GM12864 (cell line): Measurements from ENCODE around the gene LAMTOR2.

ENCODE experiments used
- DNase-seq: peaks from one replicate; pipeline ENCODE4 v3.0.0-alpha.2; 2011; ENCODE audit warnings: low read depth
- H3K4me3 ChIP-seq: 2 replicates; pipeline ENCODE4 v1.5.1; 2011; ENCODE audit warnings: mild to moderate bottlenecking, low read depth, low read length, control low read depth
- CTCF ChIP-seq: IDR thresholded peaks from 2 replicates; pipeline ENCODE4 v1.5.1; 2011; ENCODE audit warnings: low read depth, mild to moderate bottlenecking, moderate library complexity, low read length, control low read depth, inconsistent platforms; ENCODE audit errors: missing control alignments

The LAMTOR2 gene

GRCh38 chr1:156052862-156053767, 1.5 kb upstream of the LAMTOR2 start:
- peak; percentile 41 for TF ChIP-seq CTCF
- peak overlapping the region; percentile 61 for H3K4me3 ChIP-seq
- no peak for DNase-seq

- peak within 1 kb of the TSS; percentile 91 for H3K4me3 ChIP-seq
- DNase-seq, result no peak
- peak; percentile 55 for TF ChIP-seq CTCF
These were observed 648 bp upstream of the LAMTOR2 start, which contains the start of gene UBQLN4 for GRCh38 chr1:156053768-156054499. UBQLN4 (minus strand) TSS chr1:156053798; CDS start chr1:156053701, 97 bp downstream.

GRCh38 chr1:156055281-156056048, 883 bp downstream of the LAMTOR2 start:
- no peak for DNase-seq
- no peak for TF ChIP-seq CTCF
- peak overlapping the region; percentile 91 for H3K4me3 ChIP-seq

GRCh38 chr1:156056326-156056849, 1.8 kb downstream of the LAMTOR2 start:
- H3K4me3 ChIP-seq, result no peak overlapping the region

GRCh38 chr1:156060937-156061636, 6.5 kb downstream of the LAMTOR2 start, which contains the start of gene RAB25:
RAB25 (plus strand) TSS chr1:156061160; CDS start chr1:156061401, 241 bp downstream.
- DNase-seq, result no peak
- H3K4me3 ChIP-seq, result no peak within 1 kb of the TSS
- TF ChIP-seq CTCF, result no peak

More at GRCh38 chr1:156056326-156056849, 1.8 kb downstream of the LAMTOR2 start:
- TF ChIP-seq CTCF, result no peak
- DNase-seq, result no peak

GRCh38 chr1:156062189-156062588, 7.6 kb downstream of the LAMTOR2 start:
- DNase-seq, result no peak
- H3K4me3 ChIP-seq, result no peak overlapping the region
- TF ChIP-seq CTCF, result no peak
